Colonic mucosa (tissue), 4 donors: Measurements from ENCODE around the gene TCEAL2. TPM values are rescaled to one million over a fixed set of nuclear protein-coding genes. Genes with fewer than 3 reads are reported as not detected.
"Not testable (repeated sequence)": the region's sequence is repeated elsewhere in the genome, so short reads cannot be mapped to it uniquely, and the experiment has no call there.

Experiments used
- DNase-seq: peaks from one replicate; pipeline ENCODE4 v3.0.0-alpha.2; 2020
- H3K27ac ChIP-seq: fragments of 200-600 bp; one replicate; pipeline ENCODE4 v1.8.0; 2021
- H3K27me3 ChIP-seq: fragments of 200-600 bp; one replicate; pipeline ENCODE4 v1.8.0; 2021
- H3K36me3 ChIP-seq: fragments of 200-600 bp; one replicate; pipeline ENCODE4 v1.8.0; 2021
- H3K4me1 ChIP-seq: fragments of 200-600 bp; one replicate; pipeline ENCODE4 v1.8.0; 2021; ENCODE audit warnings: mild to moderate bottlenecking
- H3K4me3 ChIP-seq: fragments of 200-600 bp; one replicate; pipeline ENCODE4 v1.8.0; 2021
- H3K9ac ChIP-seq, 2 donors: one replicate each; pipeline ENCODE4 v1.7.0; 2013; ENCODE audit warnings: control low read depth in 2 of 2, low read depth in 2 of 2, low read length in 2 of 2
- H3K9me3 ChIP-seq: fragments of 200-600 bp; one replicate; pipeline ENCODE4 v1.8.0; 2021
- CTCF ChIP-seq: fragments of 200-600 bp; IDR thresholded peaks from one replicate; pipeline ENCODE4 v1.8.0; 2022; ENCODE audit warnings: antibody characterized with exemption, mild to moderate bottlenecking
- intact Hi-C: fragments of 100-400 bp; cut with DNase I; formaldehyde crosslinking; loops from one replicate; pipeline ENCODE4 v1.14.1; 2022
- total RNA-seq, 2 donors: library from RNA; stranded (reverse); fragmentation: NEBNext Ultra II Directional in 1 of 2; extraction: Animal tissue kit (Norgen Biotek cat#: 25700) in 1 of 2; gene quantifications; one replicate each; pipeline ENCODE4 v1.2.1, GENCODE V29; 2021
- donor health status: healthy.
- donor health status: DM: no; HTN: no; CAD: no.
- donor health status: DM: no; HTN: no; CAD: no.

The TCEAL2 gene
- 1 to 10 TPM in 1 of 2 donors, under 1 TPM in 1; 0.25 to 1.9 TPM for total RNA-seq

GRCh38 chrX:102125436-102125835 is at the start of gene TCEAL2:
TSS of gene TCEAL2 (plus strand) at chrX:102125679. CDS start at chrX:102126831, 1,152 bp downstream.
- DNase-seq, H3K27me3 ChIP-seq, H3K9ac ChIP-seq, H3K36me3 ChIP-seq, H3K4me3 ChIP-seq, H3K9me3 ChIP-seq, H3K4me1 ChIP-seq, H3K27ac ChIP-seq, intact Hi-C loops: not testable (repeated sequence)

- intact Hi-C loops: no loop called here
Observed at GRCh38 chrX:102077426-102077825, 48.1 kb upstream of the TCEAL2 start.

DNA sequence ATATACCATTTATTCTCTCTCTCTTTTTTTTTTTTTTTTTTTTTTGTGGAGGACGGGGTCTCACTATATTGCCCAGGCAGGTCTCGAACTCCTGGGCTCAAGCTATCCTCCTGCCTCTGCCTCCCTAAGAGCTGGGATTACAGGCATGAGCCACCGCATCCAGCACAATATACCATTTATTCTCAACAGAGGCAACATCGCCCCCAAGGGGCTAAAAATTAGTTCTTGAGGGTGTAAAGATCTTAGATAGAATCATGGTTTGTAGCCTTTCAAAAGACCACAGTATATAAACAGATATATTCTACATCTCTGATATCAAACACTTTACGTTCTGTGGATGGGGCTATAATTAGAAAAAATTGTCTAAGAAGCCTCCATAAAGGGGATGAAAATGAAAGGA is 39.8 kb upstream of the TCEAL2 start:
- no peak overlapping the region for H3K4me3 ChIP-seq
- no peak for DNase-seq
- H3K27me3 ChIP-seq: no peaks in the 10 kb centered on the region
- H3K36me3 ChIP-seq: no peaks in the 10 kb centered on the region
- no peak overlapping the region for H3K9ac ChIP-seq
- intact Hi-C loops: no loop called here
- H3K9me3 ChIP-seq: no peaks in the 10 kb centered on the region
- no peaks in the 10 kb centered on the region for H3K4me1 ChIP-seq
- no peak overlapping the region for H3K27ac ChIP-seq
- TF ChIP-seq CTCF: no peak

More at GRCh38 chrX:102077426-102077825, 48.1 kb upstream of the TCEAL2 start:
- no peaks in the 10 kb centered on the region for H3K9me3 ChIP-seq
- H3K4me3 ChIP-seq: no peak overlapping the region
- H3K4me1 ChIP-seq: no peaks in the 10 kb centered on the region
- H3K27me3 ChIP-seq: no peaks in the 10 kb centered on the region
- DNase-seq: no peak
- no peaks in the 10 kb centered on the region for H3K36me3 ChIP-seq
- no peak overlapping the region for H3K9ac ChIP-seq
- no peak overlapping the region for H3K27ac ChIP-seq
- TF ChIP-seq CTCF: no peak

- Histone ChIP-seq H3K9ac (no peak overlapping the region), H3K27ac (no peak overlapping the region), H3K4me3 (no peak overlapping the region), H3K9me3 (no peaks in the 10 kb centered on the region), H3K4me1 (no peaks in the 10 kb centered on the region), H3K36me3 (no peaks in the 10 kb centered on the region), H3K27me3 (no peaks in the 10 kb centered on the region)
- TF ChIP-seq CTCF: no peak
- DNase-seq: no peak
- intact Hi-C loops: no loop called here
Observed at GRCh38 chrX:102113367-102113766, 12.1 kb upstream of the TCEAL2 start.

DNA sequence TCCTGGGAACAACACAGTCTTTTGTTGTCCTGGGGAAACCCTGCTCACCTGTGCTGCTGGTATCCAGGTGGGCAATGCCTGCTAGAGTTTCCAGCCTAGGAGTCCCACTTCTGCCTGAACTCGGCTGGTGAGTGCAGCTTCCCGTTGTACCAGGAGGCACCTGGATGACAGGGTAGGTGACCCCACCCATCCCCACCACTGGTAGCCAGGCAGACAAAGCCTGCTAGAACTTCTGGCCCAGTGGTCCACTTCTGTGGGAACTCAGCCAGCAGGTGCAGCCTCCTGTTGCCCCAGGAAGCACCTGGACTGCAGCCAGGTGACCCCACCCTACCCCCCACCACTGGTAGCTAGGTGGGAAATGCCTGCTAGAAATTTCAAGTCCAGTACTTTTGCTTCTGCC is 9.7 kb upstream of the TCEAL2 start:
- DNase-seq: no peak
- Histone ChIP-seq H3K9ac (no peak overlapping the region), H3K9me3 (no peaks in the 10 kb centered on the region), H3K27me3 (no peaks in the 10 kb centered on the region), H3K4me3 (no peak overlapping the region), H3K36me3 (no peaks in the 10 kb centered on the region), H3K27ac (no peak overlapping the region), H3K4me1 (no peaks in the 10 kb centered on the region)
- no peak for TF ChIP-seq CTCF
- intact Hi-C loops: no loop called here

DNA sequence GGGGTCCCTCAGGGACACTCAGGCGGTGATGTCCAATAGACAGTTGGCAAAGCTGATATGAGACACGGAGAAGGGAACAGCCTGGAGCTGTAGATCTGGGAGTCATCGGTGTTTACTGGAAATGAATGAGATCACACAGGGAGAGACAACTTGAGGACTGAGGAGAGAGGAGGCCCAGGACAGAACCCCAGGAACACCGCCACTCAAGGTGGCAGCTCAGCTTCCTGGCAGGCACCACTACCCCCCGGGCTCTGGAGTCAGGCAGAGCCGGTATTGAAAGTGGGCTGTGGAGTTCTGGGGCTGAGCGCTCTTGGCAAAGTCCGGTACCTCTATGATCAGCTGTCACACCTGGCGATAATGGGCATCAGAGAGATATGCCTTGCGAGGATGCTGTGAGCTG is 465 bp upstream of the TCEAL2 start:
- DNase-seq, H3K9ac ChIP-seq, H3K9me3 ChIP-seq, H3K4me1 ChIP-seq, intact Hi-C loops, H3K27ac ChIP-seq, H3K4me3 ChIP-seq, H3K36me3 ChIP-seq, H3K27me3 ChIP-seq: not testable (repeated sequence)

GRCh38 chrX:102126080-102126818 is 770 bp downstream of the TCEAL2 start:
- DNase-seq, intact Hi-C loops, H3K4me1 ChIP-seq, H3K9ac ChIP-seq, H3K27ac ChIP-seq, H3K4me3 ChIP-seq, H3K27me3 ChIP-seq, H3K36me3 ChIP-seq, H3K9me3 ChIP-seq: not testable (repeated sequence)
